GM19099 (cell line): ENCODE measurements around the gene LLPH.

ENCODE experiments used
- POLR2A ChIP-seq: IDR thresholded peaks from 3 replicates; pipeline ENCODE4 v1.6.1; 2011; ENCODE audit warnings: low read depth; ENCODE audit not compliant: insufficient read length; ENCODE audit errors: extremely low read depth

LLPH gene

DNA sequence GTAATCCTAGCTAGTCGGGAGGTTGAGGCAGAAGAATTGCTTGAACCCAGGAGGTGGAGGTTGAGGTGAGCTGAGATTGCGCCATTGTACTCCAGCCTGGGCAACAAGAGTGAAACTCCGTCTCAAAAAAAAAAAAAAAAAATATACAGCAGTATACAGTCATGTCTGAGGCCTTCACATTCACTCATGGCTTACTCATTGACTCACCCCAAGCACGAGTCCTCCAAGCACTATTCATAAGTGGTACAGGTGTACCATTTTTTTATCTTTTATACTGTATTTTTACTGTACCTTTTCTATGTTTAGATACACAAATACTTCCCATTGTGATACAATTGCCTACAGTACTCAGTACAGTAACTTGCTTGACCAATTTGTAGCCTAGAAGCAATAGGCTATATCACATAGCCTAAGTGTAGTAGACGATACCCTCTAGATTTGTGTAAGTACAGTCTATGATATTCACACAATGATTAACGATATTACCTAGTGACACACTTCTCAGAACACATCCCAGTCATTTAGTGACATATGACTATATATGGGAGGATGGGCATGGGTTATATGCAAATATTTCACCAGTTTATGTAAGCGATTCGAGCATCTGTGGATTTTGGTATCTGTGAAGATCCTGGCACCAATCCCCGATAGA is 12.2 kb downstream of the LLPH start:
- no peak for TF ChIP-seq POLR2A

DNA sequence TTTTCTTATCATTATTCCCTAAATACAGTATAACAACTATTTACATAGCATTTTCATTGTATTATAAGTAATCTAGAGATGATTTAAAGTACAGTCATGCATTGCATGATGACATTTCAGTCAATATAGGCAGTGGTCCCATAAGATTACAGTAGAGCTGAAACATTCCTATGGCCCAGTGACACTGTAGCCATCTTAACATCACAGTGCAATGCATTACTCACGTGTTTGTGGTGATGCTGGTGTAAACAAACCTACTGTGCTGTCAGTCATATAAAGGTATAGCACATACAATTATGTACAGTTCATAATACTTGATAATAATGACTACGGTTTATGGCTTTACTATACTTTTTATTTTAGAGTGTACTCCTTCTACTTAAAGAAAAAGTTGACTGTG is 13.3 kb downstream of the LLPH start:
- no peak for TF ChIP-seq POLR2A

DNA sequence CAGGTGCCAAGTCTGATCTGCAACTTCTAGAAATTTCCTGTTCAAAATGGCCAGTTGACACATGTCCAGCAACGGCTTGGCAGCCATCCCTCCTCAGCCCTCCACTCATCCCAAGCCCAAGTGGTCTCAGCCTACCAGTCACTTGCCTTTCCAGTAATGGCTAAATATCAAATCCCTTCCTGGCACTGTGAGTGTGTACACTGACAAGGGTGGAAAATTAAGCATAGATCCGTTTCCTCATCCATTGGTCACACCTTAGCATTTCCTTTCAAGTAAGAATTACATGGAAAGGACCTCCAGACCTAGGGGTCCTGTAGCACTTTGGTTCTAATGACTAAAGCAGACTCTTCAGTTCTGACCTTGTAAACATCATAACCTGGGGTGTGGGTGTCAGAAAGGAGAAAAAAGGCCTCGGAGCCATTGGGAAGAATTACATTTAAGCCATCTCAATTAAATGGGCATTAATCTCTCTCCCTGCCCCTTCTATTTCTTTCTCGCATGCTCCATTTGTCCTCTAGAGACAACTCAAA is 15.4 kb downstream of the LLPH start:
- TF ChIP-seq POLR2A: no peak

DNA sequence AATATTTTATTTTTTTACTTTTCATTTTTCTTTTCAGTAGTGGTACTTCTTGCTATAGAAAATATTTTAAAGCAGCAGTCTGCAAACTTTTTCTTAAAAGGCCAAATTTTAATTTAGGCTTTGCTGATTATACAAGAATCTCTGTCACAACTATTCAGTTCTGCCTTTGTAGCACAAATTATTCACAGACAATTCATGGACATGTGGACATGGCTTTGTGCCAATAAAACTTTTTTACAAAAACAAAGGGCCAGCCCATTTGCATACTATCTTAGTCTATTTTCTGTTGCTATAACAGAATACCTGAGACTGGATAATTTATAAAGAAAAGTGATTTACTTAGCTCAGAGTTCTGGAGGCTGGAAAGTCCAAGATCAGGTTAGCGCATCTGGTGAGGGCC is 17.1 kb downstream of the LLPH start:
- no peak for TF ChIP-seq POLR2A

DNA sequence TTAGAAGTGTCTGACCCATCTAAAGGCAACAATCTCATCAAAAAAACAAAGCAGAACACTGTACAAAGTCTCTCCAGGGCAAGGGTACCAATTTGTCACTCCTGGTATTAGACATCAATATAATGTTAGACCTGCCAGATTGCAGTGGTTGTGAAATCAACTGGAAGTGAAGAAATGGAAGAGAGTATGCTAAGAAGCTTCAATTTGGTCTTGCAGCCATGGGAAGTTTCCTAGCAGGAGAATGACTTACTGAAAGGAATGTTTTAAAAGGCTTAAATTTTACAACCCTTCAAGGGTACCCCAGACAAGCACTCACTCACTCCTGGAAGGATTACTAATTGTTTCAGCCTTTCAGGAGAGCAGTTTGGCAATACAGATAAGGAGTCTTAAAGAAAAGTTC is 18.9 kb downstream of the LLPH start:
- no peak for TF ChIP-seq POLR2A

DNA sequence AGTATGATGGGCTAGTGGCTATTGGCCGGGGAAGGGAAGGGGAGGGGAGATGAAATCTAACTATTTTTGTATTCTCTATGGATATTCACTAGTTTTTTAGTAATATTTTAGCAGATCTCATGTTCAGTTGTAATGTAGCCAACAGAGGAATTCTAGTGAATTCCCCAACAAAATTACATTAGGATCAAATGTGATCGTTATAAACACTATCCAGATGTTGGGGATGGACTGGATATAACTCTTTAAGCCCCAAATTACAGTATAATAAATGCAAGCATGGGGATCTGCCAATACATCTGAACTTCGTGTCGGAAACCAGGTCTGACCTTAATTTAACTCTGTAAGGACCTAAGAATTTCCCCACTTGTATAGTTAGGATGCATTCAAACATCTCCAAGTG is 21.5 kb downstream of the LLPH start:
- no peak for TF ChIP-seq POLR2A

DNA sequence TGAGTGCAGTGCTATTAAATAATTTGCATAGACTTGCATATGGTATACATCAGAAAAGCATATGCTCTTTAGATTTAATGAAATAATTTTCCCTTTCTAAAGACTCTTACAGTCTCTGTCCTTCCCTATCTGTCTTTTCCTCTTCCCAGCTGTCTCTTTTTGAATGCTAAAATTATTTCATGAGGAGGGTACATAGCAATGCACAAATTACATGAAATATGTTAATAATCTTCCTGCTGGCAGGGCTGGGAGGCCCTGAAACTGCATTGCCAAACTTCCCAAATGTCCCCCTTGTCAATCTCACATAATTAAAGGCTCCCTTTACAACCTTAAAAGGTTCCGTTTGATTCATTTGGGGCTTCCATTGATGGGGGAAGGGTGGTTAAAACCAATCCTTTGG is 22.2 kb downstream of the LLPH start:
- no peak for TF ChIP-seq POLR2A

DNA sequence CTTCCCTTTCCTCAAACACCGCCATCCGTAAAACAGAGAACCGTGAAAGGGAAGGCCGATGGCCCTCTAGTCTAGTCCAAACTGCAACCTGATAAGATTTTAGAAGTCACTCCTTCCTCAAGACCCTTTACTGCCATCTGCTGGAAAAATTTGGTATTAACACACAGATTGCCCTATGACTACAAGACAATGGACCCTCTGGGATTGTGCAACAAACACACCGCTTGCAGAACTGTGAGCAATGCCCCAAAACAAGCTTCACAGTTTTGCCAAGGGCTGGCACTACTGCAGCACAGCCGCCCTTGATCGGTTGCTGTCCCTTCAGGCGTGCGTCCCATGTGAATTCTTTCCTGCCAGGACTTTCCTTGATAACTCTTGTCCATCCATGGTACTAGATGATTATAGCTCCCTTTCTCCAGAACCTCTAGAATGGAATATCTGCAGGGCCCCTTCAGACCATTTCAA is 23.1 kb downstream of the LLPH start:
- no peak for TF ChIP-seq POLR2A

DNA sequence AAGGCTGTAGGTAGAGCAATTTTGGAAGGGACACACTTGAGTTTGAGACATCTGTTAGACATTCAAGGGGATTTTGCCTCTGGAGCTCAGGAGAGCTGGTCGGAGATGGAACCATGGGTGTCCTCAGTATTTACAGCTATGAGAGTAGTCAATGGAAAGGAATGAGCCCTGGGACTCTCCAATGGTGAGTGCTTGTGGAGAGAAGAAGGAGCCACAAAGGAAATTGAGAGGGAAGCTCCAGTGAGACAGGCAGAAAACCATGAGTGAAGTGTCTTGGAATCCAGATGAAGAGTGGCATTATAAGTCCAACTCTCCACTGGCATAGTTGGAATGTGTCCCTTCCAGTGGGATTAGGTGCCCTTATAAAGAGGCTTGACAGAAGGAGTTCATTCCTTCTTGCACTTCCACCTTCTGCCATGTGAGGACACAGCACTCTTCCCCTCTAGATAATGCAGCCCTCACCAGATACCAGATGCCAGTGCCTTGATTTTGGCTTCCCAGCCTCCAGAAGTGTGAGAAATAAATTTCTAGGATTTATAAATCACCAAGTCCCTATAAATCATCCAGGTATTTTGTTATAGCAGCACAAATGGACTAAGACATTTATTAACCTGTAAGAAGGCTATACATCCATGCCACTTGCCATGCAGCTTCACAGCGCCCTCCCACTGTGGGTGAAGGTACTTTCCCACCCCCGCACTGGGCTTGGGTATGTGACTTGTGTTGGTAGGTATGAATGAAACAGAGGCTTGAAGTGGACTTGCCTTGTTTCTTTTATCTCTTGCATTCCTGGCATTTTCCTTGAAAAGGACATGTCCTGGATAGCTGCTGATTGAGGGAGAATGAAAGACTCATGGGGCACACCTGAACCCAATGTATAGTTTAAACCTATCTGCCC is 27.3 kb downstream of the LLPH start:
- no peak for TF ChIP-seq POLR2A

DNA sequence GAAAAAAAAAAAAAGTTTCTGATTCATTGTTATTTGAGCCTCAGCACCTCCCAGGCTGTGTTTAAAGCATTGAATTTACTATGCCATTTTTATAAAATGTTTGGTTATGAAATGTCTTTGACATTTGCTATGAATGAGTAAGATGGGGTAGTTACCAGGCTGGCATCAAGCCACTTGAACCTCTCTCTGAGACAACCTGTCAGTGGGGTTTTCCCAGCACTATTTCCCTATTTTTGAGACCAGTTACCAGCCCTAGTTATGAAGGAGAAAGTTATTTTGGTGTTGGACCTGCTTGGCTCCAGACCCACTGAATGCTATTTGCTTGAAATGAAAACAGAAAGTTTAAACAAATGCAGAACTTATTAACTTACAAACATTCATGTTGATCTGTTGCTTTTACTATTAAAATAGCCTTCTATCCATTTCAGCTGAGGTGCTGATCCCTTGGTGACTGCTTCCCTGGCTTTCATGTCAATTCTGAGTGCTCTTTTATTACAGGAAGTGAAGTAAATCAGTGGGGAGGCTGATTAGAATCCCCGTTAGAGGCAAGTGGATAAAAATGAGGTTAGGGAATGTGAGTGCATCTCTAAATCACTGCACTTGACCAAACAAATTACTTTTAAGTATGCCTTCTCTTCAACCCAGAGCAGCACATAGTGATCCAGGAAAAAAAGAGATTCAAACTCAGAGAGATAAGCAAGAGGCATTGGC is 37.8 kb downstream of the LLPH start:
- TF ChIP-seq POLR2A: no peak

DNA sequence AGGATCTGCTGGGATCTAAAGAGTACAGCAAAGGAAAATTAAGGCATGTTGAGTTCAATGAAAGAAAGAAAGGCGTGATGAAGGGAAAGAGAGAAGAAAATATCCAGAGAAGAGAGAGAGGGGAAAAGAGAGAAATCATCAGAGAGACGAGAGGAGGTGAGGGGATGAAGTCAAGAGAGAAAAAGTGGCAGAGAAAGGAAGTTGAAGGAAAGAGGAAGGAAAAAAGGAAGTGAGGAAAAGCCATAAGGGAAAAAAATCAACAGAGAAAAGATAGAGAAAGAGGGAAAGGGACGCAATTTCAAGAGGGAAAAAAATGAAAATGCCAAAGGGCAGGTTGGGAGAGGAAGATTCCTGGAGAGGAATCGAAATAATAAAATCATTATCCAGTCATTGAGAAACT is 40.4 kb downstream of the LLPH start:
- no peak for TF ChIP-seq POLR2A

DNA sequence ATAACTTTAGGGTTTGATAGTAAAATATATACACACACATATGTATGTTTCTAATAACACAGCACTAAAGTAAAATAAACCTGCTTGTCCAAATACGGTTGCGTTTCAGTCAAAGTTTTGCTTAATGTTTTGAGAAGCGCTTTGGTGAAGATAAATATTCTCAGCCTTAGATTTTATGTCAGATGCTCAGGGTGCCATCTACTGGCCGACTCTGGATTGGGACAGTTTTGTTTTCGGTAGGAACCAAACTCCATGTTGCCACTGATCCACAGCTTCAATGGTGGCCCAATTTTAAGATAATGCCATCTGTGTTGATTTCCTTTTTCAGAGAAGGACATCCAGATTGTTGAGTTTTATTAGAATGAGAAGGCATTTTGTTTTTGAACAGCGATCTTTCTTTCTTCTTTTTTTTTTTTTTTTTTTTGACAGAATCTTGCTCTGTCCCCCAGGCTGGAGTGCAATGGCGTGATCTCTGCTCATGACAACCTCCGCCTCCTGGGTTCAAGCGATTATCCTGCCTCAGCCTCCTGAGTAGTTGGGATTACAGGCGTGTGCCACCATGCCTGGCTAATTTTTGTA is 43.1 kb downstream of the LLPH start:
- no peak for TF ChIP-seq POLR2A

DNA sequence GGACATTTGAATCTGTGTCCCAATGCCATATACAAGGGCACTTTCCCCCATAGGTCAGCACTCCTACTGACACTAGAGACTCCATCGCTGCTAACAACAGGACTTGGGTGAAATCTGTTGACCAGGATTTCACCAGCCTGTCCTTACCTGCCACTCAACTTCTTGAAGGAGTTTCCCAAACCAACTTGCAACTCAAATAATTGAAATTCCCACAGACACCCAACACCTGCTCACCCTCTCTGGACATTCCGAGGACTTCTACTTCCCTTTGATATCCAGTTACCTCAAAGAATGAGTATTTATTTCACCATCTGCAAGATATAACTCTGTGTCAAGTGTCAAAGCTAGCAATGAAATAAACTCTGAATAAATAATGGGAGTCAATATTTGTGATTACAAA is 44.6 kb downstream of the LLPH start:
- TF ChIP-seq POLR2A: no peak

DNA sequence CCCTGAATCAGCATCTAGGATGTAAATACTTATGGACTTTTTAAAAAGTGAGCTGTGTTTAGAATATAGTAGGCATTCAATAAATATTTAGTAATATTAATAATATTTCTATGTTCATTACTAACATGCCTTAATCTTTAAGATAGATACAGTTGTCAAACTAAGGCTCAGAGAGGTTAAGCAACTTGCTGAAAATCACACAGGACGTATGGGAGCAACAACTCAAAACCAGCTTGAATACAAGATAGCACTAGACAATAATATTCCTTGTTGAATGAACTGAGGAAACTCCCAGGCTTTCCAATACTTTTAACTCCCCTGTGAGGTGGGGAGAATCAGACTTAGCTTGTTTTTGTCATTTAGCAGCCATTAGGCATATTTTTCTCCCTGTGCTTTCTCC is 45.3 kb downstream of the LLPH start:
- TF ChIP-seq POLR2A: no peak

DNA sequence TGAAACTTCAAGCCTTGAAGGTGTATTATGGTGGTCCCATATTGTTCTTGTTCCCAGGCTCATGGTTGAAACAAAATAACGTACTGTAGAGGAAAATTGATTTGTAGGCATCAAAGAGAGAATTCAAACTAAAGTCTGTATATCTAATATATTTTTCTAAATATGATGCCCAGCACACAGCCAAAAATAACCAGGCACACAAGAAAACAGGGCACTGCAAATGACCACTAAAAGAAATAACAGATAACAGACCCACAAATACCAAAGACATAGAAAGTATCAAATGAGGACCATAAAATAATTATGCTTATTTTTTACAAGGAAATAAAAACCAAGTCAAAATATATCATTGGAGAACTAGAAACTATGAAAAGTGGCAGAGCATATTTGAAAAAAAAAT is 46.8 kb downstream of the LLPH start:
- no peak for TF ChIP-seq POLR2A
